ENCODE results near the gene TTBK1. TPM values are rescaled to one million over a fixed set of nuclear protein-coding genes. Genes with fewer than 3 reads are reported as not detected.
A peak's percentile ranks its signal among the peaks of the same experiment; 100 is the strongest.

Gene TTBK1
- total and polyA plus RNA-seq, 4 donors = 0.05 to 0.31 (median 0.12) TPM

- Histone ChIP-seq H3K4me3 (no peak overlapping the region), H3K9me3 (ENCODE audit: control insufficient read depth in 4 of 4, insufficient read depth in 3 of 4, low read length in 3 of 4) (no peaks in the 10 kb centered on the region), H3K36me3 (ENCODE audit: control insufficient read depth in 4 of 4, insufficient read depth in 4 of 4, low read length in 4 of 4) (peaks cover 0 to 6% (median 5%) of the 10 kb centered on the region in 4 donors), H3K4me1 (ENCODE audit: control insufficient read depth in 5 of 5, insufficient read depth in 5 of 5, low read length in 5 of 5) (peaks cover 0 to 7% (median 0%) of the 10 kb centered on the region in 5 donors), H3K27ac (ENCODE audit: low read depth in 1 of 2, low read length in 1 of 2) (no peak overlapping the region), H3K27me3 (ENCODE audit: control insufficient read depth in 3 of 3, insufficient read depth in 3 of 3, low read length in 2 of 3) (no peaks in the 10 kb centered on the region), H3K9ac (ENCODE audit: insufficient read depth in 1 of 2, low read length in 2 of 2) (no peak overlapping the region)
- TF ChIP-seq CTCF (IDR thresholded peaks at IDR 0.05; ENCODE audit: control extremely low read depth, extremely low read depth) = no peak
- WGBS, 2 donors = 26 to 58% methylated on average over 4 of the region's 4 CpGs
- ATAC-seq (ENCODE audit: insufficient read depth, low FRiP score) = no peak
- no peak for DNase-seq
These were observed 88.6 kb downstream of the TTBK1 start for GRCh38 chr6:43331891-43332290.

GRCh38 chr6:43334466-43335095 lies 91.3 kb downstream of the TTBK1 start:
- TF ChIP-seq CTCF (IDR thresholded peaks at IDR 0.05; ENCODE audit: control extremely low read depth, extremely low read depth) = peak; percentile 22
- no peak overlapping the region for H3K27ac ChIP-seq (ENCODE audit: low read depth in 1 of 2, low read length in 1 of 2)
- no peak overlapping the region for H3K4me3 ChIP-seq
- no peak overlapping the region for H3K9ac ChIP-seq (ENCODE audit: insufficient read depth in 1 of 2, low read length in 2 of 2)
- H3K36me3 ChIP-seq (ENCODE audit: control insufficient read depth in 4 of 4, insufficient read depth in 4 of 4, low read length in 4 of 4) = peaks cover 5 to 25% (median 10%) of the 10 kb centered on the region in 4 donors
- H3K9me3 ChIP-seq (ENCODE audit: control insufficient read depth in 4 of 4, insufficient read depth in 3 of 4, low read length in 3 of 4) = no peaks in the 10 kb centered on the region
- peaks cover 0 to 4% (median 0%) of the 10 kb centered on the region in 5 donors for H3K4me1 ChIP-seq (ENCODE audit: control insufficient read depth in 5 of 5, insufficient read depth in 5 of 5, low read length in 5 of 5)
- no peaks in the 10 kb centered on the region for H3K27me3 ChIP-seq (ENCODE audit: control insufficient read depth in 3 of 3, insufficient read depth in 3 of 3, low read length in 2 of 3)
- 28 to 29% methylated on average over 2 of the region's 2 CpGs for WGBS, 2 donors
- no peak for ATAC-seq (ENCODE audit: insufficient read depth, low FRiP score)
- peak in 2 of 3 donors; percentile 76 to 77 for DNase-seq

GRCh38 chr6:43335469-43335868 lies 92.2 kb downstream of the TTBK1 start:
- H3K27me3 ChIP-seq (ENCODE audit: control insufficient read depth in 3 of 3, insufficient read depth in 3 of 3, low read length in 2 of 3) = no peaks in the 10 kb centered on the region
- peaks cover 0 to 4% (median 0%) of the 10 kb centered on the region in 5 donors for H3K4me1 ChIP-seq (ENCODE audit: control insufficient read depth in 5 of 5, insufficient read depth in 5 of 5, low read length in 5 of 5)
- H3K9me3 ChIP-seq (ENCODE audit: control insufficient read depth in 4 of 4, insufficient read depth in 3 of 4, low read length in 3 of 4) = no peaks in the 10 kb centered on the region
- H3K27ac ChIP-seq (ENCODE audit: low read depth in 1 of 2, low read length in 1 of 2) = no peak overlapping the region
- H3K9ac ChIP-seq (ENCODE audit: insufficient read depth in 1 of 2, low read length in 2 of 2) = no peak overlapping the region
- TF ChIP-seq CTCF (IDR thresholded peaks at IDR 0.05; ENCODE audit: control extremely low read depth, extremely low read depth) = no peak
- no peak overlapping the region for H3K4me3 ChIP-seq
- 92 to 93% methylated on average over 3 of the region's 3 CpGs for WGBS, 2 donors
- ATAC-seq (ENCODE audit: insufficient read depth, low FRiP score) (no peak), DNase-seq (no peak)
- peaks cover 11 to 33% (median 17%) of the 10 kb centered on the region in 4 donors for H3K36me3 ChIP-seq (ENCODE audit: control insufficient read depth in 4 of 4, insufficient read depth in 4 of 4, low read length in 4 of 4)

Measured in lung (tissue), 12 donors.